Upper lobe of right lung (tissue), 1 donor: ENCODE measurements around the gene COL15A1. TPM values are rescaled to one million over a fixed set of nuclear protein-coding genes. Genes with fewer than 3 reads are reported as not detected.
"Not testable (repeated sequence)": the region's sequence is repeated elsewhere in the genome, so short reads cannot be mapped to it uniquely, and the experiment has no call there.

ENCODE experiments used
- ATAC-seq: fragments of 200-7000 bp; cut with Tn5 transposase; one replicate; pipeline ENCODE4 v1.9.1; 2020; ENCODE audit warnings: mild to moderate bottlenecking, moderate library complexity
- DNase-seq: peaks from one replicate; pipeline ENCODE4 v3.0.0-alpha.2; 2020
- H3K27ac ChIP-seq: fragments of 200-600 bp; one replicate; pipeline ENCODE4 v1.8.0; 2022
- H3K27me3 ChIP-seq: fragments of 200-600 bp; one replicate; pipeline ENCODE4 v1.8.0; 2022; ENCODE audit warnings: mild to moderate bottlenecking
- H3K36me3 ChIP-seq: fragments of 200-600 bp; one replicate; pipeline ENCODE4 v1.8.0; 2022
- H3K4me1 ChIP-seq: fragments of 200-600 bp; one replicate; pipeline ENCODE4 v1.8.0; 2022
- H3K4me3 ChIP-seq: fragments of 200-600 bp; one replicate; pipeline ENCODE4 v1.8.0; 2022; ENCODE audit warnings: mild to moderate bottlenecking
- H3K9me3 ChIP-seq: fragments of 200-600 bp; one replicate; pipeline ENCODE4 v1.8.0; 2022
- intact Hi-C: fragments of 100-400 bp; cut with DNase I; formaldehyde crosslinking; loops from one replicate; pipeline ENCODE4 v1.11.0; 2022
- total RNA-seq: library from RNA; stranded (reverse); fragmentation: NEBNext Ultra II Directional; extraction: Animal tissue kit (Norgen Biotek cat#: 25700); gene quantifications from one replicate; pipeline ENCODE4 v1.2.1, GENCODE V29; 2021
- TF ChIP-seq, protein P1 (sequence below): fragments of 200-600 bp; IDR thresholded peaks from one replicate; pipeline ENCODE4 v1.8.0; 2022; ENCODE audit warnings: antibody characterized with exemption
- donor health status: DM: no; HTN: yes; CAD: no; lungs with severe emphysema.

The COL15A1 gene
- total RNA-seq, 1 donor from 2014 or later = 8.0 TPM

DNA sequence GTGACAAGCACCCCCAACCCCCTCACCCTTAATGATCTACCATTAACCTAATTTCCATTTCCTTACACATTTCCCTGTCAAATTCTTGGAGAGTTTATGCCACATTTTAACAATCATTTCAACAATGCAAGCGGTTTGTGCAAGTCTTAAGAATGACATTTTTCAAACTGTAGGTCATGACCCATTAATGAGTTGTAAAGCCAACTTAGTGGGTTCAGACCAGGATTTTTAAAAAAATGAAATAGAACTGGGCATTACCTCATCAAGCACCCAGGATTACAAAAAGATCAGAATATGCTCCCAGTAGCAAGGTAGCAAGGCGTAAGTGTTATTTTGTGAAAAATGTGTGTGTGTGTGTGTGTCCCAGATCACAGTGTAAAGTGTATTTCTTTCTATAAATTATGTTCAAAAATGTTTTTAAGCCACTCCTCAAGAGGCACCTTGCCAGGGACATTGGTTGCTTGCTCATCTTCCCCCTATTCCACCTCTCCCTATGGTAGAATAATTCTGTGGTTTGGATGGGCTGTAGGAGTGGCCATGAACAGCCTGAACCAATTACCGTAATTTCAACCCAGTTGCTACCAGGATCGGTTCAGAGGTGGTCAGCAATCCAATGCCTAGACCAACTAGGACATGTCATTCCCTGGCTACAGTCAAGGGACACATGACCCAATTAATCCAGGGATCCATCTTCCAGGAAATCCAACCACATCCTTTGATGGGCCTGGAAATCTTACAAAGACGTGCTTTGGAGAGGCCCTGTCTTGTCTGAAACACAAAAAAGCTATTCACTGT lies 146.8 kb downstream of the COL15A1 start:
- no peaks in the 10 kb centered on the region for H3K9me3 ChIP-seq
- DNase-seq (no peak), ATAC-seq (no peak)
- intact Hi-C loops = no loop called here
- no peaks in the 10 kb centered on the region for H3K36me3 ChIP-seq
- TF ChIP-seq, protein P1, sequence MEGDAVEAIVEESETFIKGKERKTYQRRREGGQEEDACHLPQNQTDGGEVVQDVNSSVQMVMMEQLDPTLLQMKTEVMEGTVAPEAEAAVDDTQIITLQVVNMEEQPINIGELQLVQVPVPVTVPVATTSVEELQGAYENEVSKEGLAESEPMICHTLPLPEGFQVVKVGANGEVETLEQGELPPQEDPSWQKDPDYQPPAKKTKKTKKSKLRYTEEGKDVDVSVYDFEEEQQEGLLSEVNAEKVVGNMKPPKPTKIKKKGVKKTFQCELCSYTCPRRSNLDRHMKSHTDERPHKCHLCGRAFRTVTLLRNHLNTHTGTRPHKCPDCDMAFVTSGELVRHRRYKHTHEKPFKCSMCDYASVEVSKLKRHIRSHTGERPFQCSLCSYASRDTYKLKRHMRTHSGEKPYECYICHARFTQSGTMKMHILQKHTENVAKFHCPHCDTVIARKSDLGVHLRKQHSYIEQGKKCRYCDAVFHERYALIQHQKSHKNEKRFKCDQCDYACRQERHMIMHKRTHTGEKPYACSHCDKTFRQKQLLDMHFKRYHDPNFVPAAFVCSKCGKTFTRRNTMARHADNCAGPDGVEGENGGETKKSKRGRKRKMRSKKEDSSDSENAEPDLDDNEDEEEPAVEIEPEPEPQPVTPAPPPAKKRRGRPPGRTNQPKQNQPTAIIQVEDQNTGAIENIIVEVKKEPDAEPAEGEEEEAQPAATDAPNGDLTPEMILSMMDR = no peak
- no peak overlapping the region for H3K4me3 ChIP-seq
- no peaks in the 10 kb centered on the region for H3K27me3 ChIP-seq
- H3K27ac ChIP-seq = no peak overlapping the region
- peaks cover 7% of the 10 kb centered on the region for H3K4me1 ChIP-seq

DNA sequence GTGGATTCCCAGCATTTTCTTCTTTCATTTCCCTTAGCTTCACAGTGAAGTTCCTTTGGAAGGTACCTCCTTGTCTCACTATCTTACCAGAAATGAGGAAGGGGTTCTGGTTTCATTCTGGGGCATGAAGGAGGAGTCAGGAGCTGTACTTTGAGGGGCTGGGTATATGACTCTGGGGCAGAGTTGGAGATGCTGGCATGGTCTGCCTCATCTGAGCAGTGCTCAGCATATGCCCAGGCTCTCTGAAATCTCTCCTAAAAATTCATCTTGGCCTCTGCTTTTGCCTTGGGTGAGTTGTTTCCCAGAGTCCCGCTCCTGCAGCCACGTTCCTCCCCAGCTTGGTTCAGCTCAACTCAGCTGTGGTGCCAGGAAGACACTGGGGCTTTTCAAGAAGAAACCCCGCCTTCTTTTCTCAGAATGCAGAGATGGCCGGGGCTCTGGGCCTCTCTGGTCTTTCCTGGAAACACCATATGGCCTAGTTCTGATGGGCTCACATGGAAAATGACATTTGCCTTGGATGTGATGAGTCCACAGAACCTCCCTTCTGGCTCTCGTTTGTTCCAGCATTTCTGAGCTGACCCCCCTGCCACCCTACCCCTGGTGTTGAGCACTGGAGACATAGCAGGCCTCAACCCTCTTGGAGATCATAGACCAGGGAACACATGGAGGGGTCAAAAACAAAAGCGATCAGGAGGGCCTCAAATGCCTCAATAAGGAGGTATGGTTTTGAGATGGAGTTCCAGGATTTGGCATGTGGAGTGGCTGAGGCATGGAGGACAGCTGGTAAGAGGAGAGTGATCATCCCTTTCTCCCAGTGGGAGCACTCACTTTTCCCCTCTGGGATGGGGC lies 149.2 kb downstream of the COL15A1 start:
- Histone ChIP-seq H3K4me1 (no peaks in the 10 kb centered on the region), H3K4me3 (no peak overlapping the region), H3K9me3 (no peaks in the 10 kb centered on the region), H3K27me3 (no peaks in the 10 kb centered on the region), H3K36me3 (no peaks in the 10 kb centered on the region), H3K27ac (no peak overlapping the region)
- intact Hi-C loops = no loop called here
- DNase-seq = no peak
- peak; percentile 47 for ATAC-seq
- TF ChIP-seq, protein P1 = no peak

DNA sequence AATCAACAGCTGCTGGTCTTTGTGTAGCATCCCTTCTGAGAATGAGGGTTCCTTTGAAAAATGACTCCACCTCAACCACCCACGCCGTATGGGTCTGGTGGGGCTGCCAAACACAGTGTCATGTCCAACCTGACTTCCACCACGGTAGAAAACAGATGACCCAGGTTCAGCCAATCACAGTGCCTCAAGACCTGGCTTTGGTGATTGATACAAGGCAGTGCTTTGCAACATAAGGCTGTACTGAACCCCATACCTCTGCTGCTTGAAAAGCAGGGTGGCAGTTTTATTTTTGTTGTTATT lies 149.7 kb downstream of the COL15A1 start:
- TF ChIP-seq, protein P1 = no peak
- ATAC-seq (no peak), DNase-seq (no peak)
- Histone ChIP-seq H3K36me3 (no peaks in the 10 kb centered on the region), H3K4me3 (no peak overlapping the region), H3K4me1 (no peaks in the 10 kb centered on the region), H3K27me3 (no peaks in the 10 kb centered on the region), H3K9me3 (no peaks in the 10 kb centered on the region), H3K27ac (no peak overlapping the region)
- intact Hi-C loops = no loop called here

DNA sequence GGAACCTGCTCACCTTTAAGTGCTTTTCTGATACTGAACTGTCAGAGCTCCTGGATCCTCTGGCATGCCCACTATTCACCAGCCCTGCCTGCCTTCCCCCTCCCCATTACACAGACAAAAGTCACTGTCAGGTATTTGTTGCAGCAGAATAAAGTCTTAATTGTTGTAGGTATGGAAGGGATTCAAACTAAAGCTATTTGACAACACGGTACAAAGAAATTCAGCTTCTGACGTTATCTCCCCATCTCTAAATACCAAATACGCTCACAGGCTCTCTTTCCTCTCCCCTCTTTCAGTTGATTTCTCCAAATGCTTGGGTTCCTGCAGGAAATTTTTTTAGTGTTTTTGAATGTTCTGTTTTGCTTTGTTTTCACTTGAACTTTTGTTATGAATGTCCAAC lies 151.9 kb downstream of the COL15A1 start:
- intact Hi-C loops = no loop called here
- Histone ChIP-seq H3K9me3 (no peaks in the 10 kb centered on the region), H3K27me3 (no peaks in the 10 kb centered on the region), H3K36me3 (no peaks in the 10 kb centered on the region), H3K4me1 (no peaks in the 10 kb centered on the region), H3K27ac (no peak overlapping the region), H3K4me3 (no peak overlapping the region)
- no peak for DNase-seq
- no peak for ATAC-seq
- TF ChIP-seq, protein P1 = no peak

DNA sequence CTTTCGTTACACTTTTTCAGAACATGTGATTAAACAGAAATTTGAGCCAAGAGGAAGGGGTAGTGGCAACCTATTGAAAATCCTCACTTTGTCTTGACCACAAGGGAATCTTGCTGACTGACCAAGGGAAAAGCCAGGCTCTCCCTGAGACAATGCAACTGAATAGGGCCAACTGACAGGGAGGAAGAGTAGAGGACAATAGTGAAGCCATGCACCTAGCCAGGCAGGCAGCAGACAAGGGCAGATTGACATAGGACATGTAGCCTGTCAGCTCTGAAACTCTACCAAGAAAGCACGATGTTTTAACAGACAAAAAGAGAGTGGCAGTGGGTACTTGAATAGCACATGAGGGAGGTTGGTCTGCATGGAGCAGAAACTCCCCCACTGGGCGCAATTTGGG lies 152.7 kb downstream of the COL15A1 start:
- TF ChIP-seq, protein P1 = no peak
- Histone ChIP-seq H3K9me3 (no peaks in the 10 kb centered on the region), H3K27ac (no peak overlapping the region), H3K4me3 (no peak overlapping the region), H3K4me1 (no peaks in the 10 kb centered on the region), H3K36me3 (no peaks in the 10 kb centered on the region), H3K27me3 (no peaks in the 10 kb centered on the region)
- DNase-seq (no peak), ATAC-seq (no peak)
- intact Hi-C loops = no loop called here

DNA sequence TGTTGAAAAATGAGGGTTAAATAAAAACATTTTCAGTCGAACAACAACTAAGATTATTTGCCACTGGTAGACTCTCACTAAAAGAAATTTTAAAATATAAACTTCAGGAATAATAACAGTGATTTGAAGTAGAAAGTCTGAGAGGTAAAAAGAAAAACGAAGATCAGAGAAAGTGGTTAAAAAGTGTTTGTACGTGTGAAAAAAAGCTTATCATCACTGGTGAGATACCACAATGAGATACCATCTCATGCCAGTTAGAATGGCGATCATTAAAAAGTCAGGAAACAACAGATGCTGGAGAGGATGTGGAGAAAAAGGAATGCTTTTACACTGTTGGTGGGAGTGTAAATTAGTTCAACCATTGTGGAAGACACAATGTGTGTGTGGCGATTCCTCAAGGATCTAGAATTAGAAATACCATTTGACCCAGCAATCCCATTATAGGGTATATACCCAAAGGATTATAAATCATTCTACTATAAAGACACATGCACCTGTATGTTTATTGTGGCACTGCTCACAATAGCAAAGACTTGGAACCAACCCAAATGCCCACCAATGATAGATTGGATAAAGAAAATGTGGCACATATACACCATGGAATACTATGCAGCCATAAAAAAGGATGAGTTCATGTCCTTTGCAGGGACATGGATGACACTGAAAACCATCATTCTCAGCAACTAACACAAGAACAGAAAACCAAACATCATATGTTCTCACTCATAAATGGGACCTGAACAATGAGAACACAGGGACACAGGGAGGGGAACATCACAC lies 156.3 kb downstream of the COL15A1 start:
- H3K27ac ChIP-seq, H3K9me3 ChIP-seq, DNase-seq, H3K4me3 ChIP-seq, H3K27me3 ChIP-seq, intact Hi-C loops, H3K36me3 ChIP-seq, ATAC-seq: not testable (repeated sequence)
- peaks cover 13% of the 10 kb centered on the region for H3K4me1 ChIP-seq
